SK-N-SH (cell line): Measurements from ENCODE around the gene BRD9. TPM values are rescaled to one million over a fixed set of nuclear protein-coding genes. Genes with fewer than 3 reads are reported as not detected.

ENCODE experiments used
- CTCF ChIA-PET: fragments of 300-600, 350-600 bp; formaldehyde crosslinking; extraction: SDS; loops from one replicate; lab custom pipeline; 2021; lab: Yijun Ruan, JAX
- POLR2A ChIA-PET: fragments of 350-600 bp; sonication (Branson Sonifier 250); formaldehyde crosslinking; extraction: SDS; loops from one replicate; lab custom pipeline; 2020; ENCODE audit warnings: antibody characterized with exemption, inconsistent platforms; lab: Yijun Ruan, JAX
- DNase-seq: peaks from one replicate; pipeline ENCODE4 v3.0.0; 2012
- H2AFZ ChIP-seq: fragments of 200-600 bp; sonication (generic); 2 replicates; pipeline ENCODE4 v1.8.1; 2016; ENCODE audit warnings: antibody characterized with exemption, mild to moderate bottlenecking, low read depth
- H3F3A ChIP-seq: fragments of 200-600 bp; sonication (generic); replicated peaks from 2 replicates; pipeline ENCODE3; 2016; ENCODE audit warnings: antibody characterized with exemption, mild to moderate bottlenecking; ENCODE audit not compliant: insufficient read depth
- H3K27ac ChIP-seq, 2 experiments: fragments of 200-500 bp in 1 of 2; fragments of 200-600 bp in 1 of 2; sonication (Bioruptor generic) in 1 of 2; sonication (generic), shearing (Covaris generic) in 1 of 2; 2 replicates each; pipeline versions ENCODE4 v1.5.1 to v1.6.1; 2014 to 2016; ENCODE audit warnings: low read depth in 2 of 2, inconsistent platforms in 1 of 2, low read length in 1 of 2, mild to moderate bottlenecking in 1 of 2, mixed read lengths in 1 of 2
- H3K27me3 ChIP-seq: fragments of 200-600 bp; sonication (generic), shearing (Covaris generic); 2 replicates; pipeline ENCODE4 v1.6.1; 2016; ENCODE audit warnings: mixed run types; ENCODE audit not compliant: insufficient read depth
- H3K36me3 ChIP-seq, 2 experiments: fragments of 200-500 bp in 1 of 2; fragments of 200-600 bp in 1 of 2; sonication (Bioruptor generic) in 1 of 2; sonication (generic) in 1 of 2; replicated peaks in 1 of 2; 2 replicates each; pipeline versions ENCODE3 to v1.5.1; 2014 to 2016; ENCODE audit warnings: low read length in 1 of 2, mild to moderate bottlenecking in 1 of 2; ENCODE audit not compliant: insufficient read depth in 2 of 2, control insufficient read depth in 1 of 2
- H3K4me1 ChIP-seq, 2 experiments: fragments of 200-500 bp in 1 of 2; fragments of 200-600 bp in 1 of 2; sonication (Bioruptor generic) in 1 of 2; sonication (generic), shearing (Covaris generic) in 1 of 2; 2 replicates each; pipeline versions ENCODE4 v1.5.1 to v1.6.1; 2014 to 2016; ENCODE audit warnings: low read depth in 1 of 2, low read length in 1 of 2, mixed run types in 1 of 2; ENCODE audit not compliant: insufficient read depth in 2 of 2, control insufficient read depth in 1 of 2
- H3K4me2 ChIP-seq: fragments of 200-600 bp; sonication (generic), shearing (Covaris generic); 2 replicates; pipeline ENCODE4 v1.6.1; 2017; ENCODE audit warnings: mixed run types
- H3K4me3 ChIP-seq, 2 experiments: fragments of 200-500 bp in 1 of 2; fragments of 200-600 bp in 1 of 2; sonication (Bioruptor generic) in 1 of 2; sonication (generic), shearing (Covaris generic) in 1 of 2; 2 replicates each; pipeline versions ENCODE4 v1.5.1 to v1.8.1; 2014 to 2016; ENCODE audit warnings: low read depth in 2 of 2, inconsistent platforms in 1 of 2, low read length in 1 of 2, mild to moderate bottlenecking in 1 of 2, mixed read lengths in 1 of 2, moderate library complexity in 1 of 2
- H3K79me2 ChIP-seq: fragments of 200-600 bp; sonication (generic); 2 replicates; pipeline ENCODE4 v1.8.1; 2017; ENCODE audit warnings: mild to moderate bottlenecking; ENCODE audit not compliant: insufficient read depth
- H3K9ac ChIP-seq: fragments of 200-600 bp; sonication (generic); 2 replicates; pipeline ENCODE4 v1.6.1; 2017; ENCODE audit warnings: mixed run types
- H3K9me2 ChIP-seq: fragments of 200-600 bp; sonication (generic); 2 replicates; pipeline ENCODE4 v1.6.1; 2017; ENCODE audit warnings: mixed run types
- H3K9me3 ChIP-seq: fragments of 200-600 bp; sonication (generic); 2 replicates; pipeline ENCODE4 v1.6.1; 2017; ENCODE audit warnings: mixed run types, mild to moderate bottlenecking, moderate library complexity
- H4K20me1 ChIP-seq: fragments of 200-600 bp; sonication (generic); 2 replicates; pipeline ENCODE4 v1.6.1; 2017; ENCODE audit warnings: mild to moderate bottlenecking, mixed run types; ENCODE audit not compliant: insufficient read depth
- CHD2 ChIP-seq: fragments of 150-350 bp; IDR thresholded peaks from 2 replicates; pipeline ENCODE4 v1.6.1; 2018; ENCODE audit warnings: low read length; ENCODE audit not compliant: partially characterized antibody
- ELF1 ChIP-seq: IDR thresholded peaks from 2 replicates; pipeline ENCODE4 v1.4.0; 2012
- EZH2phosphoT487 ChIP-seq: fragments of 200-600 bp; sonication (generic); IDR thresholded peaks from 2 replicates; pipeline ENCODE4 v1.6.1; 2017; ENCODE audit warnings: low read depth, mixed run types, mild to moderate bottlenecking, antibody characterized with exemption, moderate library complexity, borderline replicate concordance
- FOXJ3 ChIP-seq: sonication (generic); formaldehyde crosslinking; IDR thresholded peaks from 2 replicates; pipeline ENCODE4 v1.5.1; 2020; ENCODE audit warnings: mild to moderate bottlenecking, missing genetic modification reagents
- FOXM1 ChIP-seq: IDR thresholded peaks from 2 replicates; pipeline ENCODE4 v1.4.0; 2012; ENCODE audit warnings: low read depth, mild to moderate bottlenecking
- MEF2A ChIP-seq: IDR thresholded peaks from 2 replicates; pipeline ENCODE4 v1.4.0; 2012; ENCODE audit warnings: low read depth, borderline replicate concordance
- RAD21 ChIP-seq: IDR thresholded peaks from 2 replicates; pipeline ENCODE4 v1.6.1; 2012; ENCODE audit warnings: mild to moderate bottlenecking, low read length
- SMC3 ChIP-seq: IDR thresholded peaks from 2 replicates; pipeline ENCODE4 v1.6.1; 2012; ENCODE audit warnings: low read depth, low read length, improper control_type of control experiment
- TAF1 ChIP-seq: IDR thresholded peaks from 2 replicates; pipeline ENCODE4 v1.6.1; 2012; ENCODE audit warnings: low read depth, mild to moderate bottlenecking, low read length, moderate library complexity, borderline replicate concordance
- TCF12 ChIP-seq: IDR thresholded peaks from 2 replicates; pipeline ENCODE4 v1.4.0; 2012
- WGBS: methylation state at CpG from one replicate; pipeline ENCODE4 v1.1.6; 2017; ENCODE audit warnings: low lambda C conversion rate; 5-methylcytosine and 5-hydroxymethylcytosine counted together
- polyA plus RNA-seq, 3 experiments: library from polyadenylated mRNA; depleted of rRNA; stranded (reverse); fragments of >200 nt; gene quantifications; 2 replicates each; pipeline ENCODE4 v1.2.3, GENCODE V29; 2012
- TF ChIP-seq, protein P1 (sequence below): IDR thresholded peaks from 2 replicates; pipeline ENCODE4 v1.4.0; 2012; ENCODE audit warnings: low read depth
- TF ChIP-seq, protein P2 (sequence below): fragments of 150-350 bp; IDR thresholded peaks from 2 replicates; pipeline ENCODE4 v1.6.1; 2017; ENCODE audit warnings: antibody characterized with exemption, low read length, low read depth, borderline replicate concordance
- TF ChIP-seq, protein P3 (sequence below): IDR thresholded peaks from 2 replicates; pipeline ENCODE4 v1.4.0; 2012; ENCODE audit warnings: low read depth, borderline replicate concordance
- TF ChIP-seq, protein P4 (sequence below): fragments of 150-350 bp; IDR thresholded peaks from 2 replicates; pipeline ENCODE4 v1.6.1; 2016; ENCODE audit warnings: mild to moderate bottlenecking, low read depth, low read length
- TF ChIP-seq, protein P5 (sequence below): fragments of 200-600 bp; sonication (generic); IDR thresholded peaks from 2 replicates; pipeline ENCODE4 v1.6.1; 2017; ENCODE audit warnings: antibody characterized with exemption, mild to moderate bottlenecking, moderate library complexity

The BRD9 gene
- polyA plus RNA-seq, 1 of the 3 experiments (the other 2 are of a cell fraction): 19.5 TPM

DNA sequence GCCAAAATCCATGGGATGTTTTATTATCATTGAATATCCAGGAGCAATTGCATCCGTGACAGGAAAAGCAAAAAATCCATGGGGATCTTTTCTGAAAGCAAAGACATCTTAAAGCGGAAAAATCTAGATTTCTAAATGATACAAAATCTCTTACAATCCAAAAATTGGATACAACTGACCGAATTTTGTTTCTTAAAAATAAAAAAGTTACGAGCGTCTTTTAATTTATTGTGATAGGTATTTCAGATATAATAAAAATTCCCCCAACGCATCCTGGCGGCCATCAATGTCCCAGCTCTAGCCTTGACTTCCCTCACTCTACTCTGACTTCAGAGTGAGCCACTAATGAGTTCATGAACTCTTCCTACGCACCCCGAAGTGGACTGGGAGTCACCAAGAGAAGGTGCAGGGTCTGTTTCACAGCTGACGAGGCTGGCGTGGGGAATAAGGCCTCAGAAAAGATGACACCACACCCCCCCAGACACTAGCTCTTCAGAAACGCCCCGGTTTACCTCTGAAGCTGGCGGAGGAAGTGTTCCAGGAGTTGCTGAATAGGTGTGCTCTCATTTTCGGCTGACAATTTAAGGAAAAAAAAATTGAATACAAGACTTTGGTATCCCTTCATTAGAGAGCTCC, 3.4 kb downstream of the BRD9 start:
- Histone ChIP-seq H3K9me3 (no peaks in the 10 kb centered on the region), H2AFZ (no peak overlapping the region), H4K20me1 (peaks cover 10% of the 10 kb centered on the region; the same call in 1 of the 2 replicates), H3K79me2 (peaks cover 89% of the 10 kb centered on the region), H3K9ac (no peak overlapping the region), H3K27me3 (no peaks in the 10 kb centered on the region), H3K36me3 (peaks cover 55 to 62% of the 10 kb centered on the region in 2 experiments), H3K4me2 (no peak overlapping the region; the same call in 1 of the 2 replicates), H3K27ac (no peak overlapping the region), H3K9me2 (no peaks in the 10 kb centered on the region), H3K4me1 (peaks cover 12 to 26% of the 10 kb centered on the region in 2 experiments; a peak in 3 of 4 replicates), H3F3A (no peaks in the 10 kb centered on the region), H3K4me3 (no peak overlapping the region)
- ChIA-PET POLR2A (no interaction called here), CTCF (interaction anchor here (1.6 kb wide), 1 partner anchor 13 kb away, joined by 5 read pairs; no protein-coding TSS in a partner anchor)
- TF ChIP-seq, protein P1, sequence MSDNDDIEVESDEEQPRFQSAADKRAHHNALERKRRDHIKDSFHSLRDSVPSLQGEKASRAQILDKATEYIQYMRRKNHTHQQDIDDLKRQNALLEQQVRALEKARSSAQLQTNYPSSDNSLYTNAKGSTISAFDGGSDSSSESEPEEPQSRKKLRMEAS: no peak
- TF ChIP-seq, protein P2, sequence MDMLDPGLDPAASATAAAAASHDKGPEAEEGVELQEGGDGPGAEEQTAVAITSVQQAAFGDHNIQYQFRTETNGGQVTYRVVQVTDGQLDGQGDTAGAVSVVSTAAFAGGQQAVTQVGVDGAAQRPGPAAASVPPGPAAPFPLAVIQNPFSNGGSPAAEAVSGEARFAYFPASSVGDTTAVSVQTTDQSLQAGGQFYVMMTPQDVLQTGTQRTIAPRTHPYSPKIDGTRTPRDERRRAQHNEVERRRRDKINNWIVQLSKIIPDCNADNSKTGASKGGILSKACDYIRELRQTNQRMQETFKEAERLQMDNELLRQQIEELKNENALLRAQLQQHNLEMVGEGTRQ: no peak
- no peak for TF ChIP-seq SMC3
- TF ChIP-seq TAF1: no peak
- TF ChIP-seq, protein P3, sequence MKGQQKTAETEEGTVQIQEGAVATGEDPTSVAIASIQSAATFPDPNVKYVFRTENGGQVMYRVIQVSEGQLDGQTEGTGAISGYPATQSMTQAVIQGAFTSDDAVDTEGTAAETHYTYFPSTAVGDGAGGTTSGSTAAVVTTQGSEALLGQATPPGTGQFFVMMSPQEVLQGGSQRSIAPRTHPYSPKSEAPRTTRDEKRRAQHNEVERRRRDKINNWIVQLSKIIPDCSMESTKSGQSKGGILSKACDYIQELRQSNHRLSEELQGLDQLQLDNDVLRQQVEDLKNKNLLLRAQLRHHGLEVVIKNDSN: no peak
- TF ChIP-seq CHD2: no peak
- 96% methylated on average over 15 of the region's 15 CpGs for WGBS
- no peak for DNase-seq

DNA sequence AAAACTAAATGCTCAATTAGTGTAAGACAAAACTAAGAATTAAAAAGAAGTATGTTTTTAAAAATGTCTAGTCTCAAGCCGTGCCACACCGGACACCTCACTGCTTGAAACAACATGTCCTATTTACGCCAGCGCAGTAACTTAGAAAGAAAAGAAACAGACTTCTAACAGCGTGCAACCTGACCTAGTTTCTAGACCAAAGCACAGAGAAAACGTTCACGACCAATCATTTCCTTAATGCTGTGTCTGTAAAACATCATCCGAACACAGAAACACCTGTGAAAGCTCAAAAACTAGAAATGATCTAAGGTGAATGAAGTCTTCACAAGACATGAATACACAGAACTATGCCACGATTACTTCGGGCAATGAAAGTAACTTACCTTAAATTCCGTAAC, 4.0 kb downstream of the BRD9 start:
- TF ChIP-seq RAD21 (no peak), TAF1 (no peak), EZH2phosphoT487 (no peak), TCF12 (no peak), ELF1 (no peak), MEF2A (no peak), FOXJ3 (CRISPR knock-in tag) (no peak), FOXM1 (no peak)
- TF ChIP-seq, protein P4, sequence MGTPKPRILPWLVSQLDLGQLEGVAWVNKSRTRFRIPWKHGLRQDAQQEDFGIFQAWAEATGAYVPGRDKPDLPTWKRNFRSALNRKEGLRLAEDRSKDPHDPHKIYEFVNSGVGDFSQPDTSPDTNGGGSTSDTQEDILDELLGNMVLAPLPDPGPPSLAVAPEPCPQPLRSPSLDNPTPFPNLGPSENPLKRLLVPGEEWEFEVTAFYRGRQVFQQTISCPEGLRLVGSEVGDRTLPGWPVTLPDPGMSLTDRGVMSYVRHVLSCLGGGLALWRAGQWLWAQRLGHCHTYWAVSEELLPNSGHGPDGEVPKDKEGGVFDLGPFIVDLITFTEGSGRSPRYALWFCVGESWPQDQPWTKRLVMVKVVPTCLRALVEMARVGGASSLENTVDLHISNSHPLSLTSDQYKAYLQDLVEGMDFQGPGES: no peak
- TF ChIP-seq, protein P5, sequence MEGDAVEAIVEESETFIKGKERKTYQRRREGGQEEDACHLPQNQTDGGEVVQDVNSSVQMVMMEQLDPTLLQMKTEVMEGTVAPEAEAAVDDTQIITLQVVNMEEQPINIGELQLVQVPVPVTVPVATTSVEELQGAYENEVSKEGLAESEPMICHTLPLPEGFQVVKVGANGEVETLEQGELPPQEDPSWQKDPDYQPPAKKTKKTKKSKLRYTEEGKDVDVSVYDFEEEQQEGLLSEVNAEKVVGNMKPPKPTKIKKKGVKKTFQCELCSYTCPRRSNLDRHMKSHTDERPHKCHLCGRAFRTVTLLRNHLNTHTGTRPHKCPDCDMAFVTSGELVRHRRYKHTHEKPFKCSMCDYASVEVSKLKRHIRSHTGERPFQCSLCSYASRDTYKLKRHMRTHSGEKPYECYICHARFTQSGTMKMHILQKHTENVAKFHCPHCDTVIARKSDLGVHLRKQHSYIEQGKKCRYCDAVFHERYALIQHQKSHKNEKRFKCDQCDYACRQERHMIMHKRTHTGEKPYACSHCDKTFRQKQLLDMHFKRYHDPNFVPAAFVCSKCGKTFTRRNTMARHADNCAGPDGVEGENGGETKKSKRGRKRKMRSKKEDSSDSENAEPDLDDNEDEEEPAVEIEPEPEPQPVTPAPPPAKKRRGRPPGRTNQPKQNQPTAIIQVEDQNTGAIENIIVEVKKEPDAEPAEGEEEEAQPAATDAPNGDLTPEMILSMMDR: no peak
- TF ChIP-seq, protein P2: no peak
- TF ChIP-seq, all 33 proteins: peak for 0
- H3K4me1 ChIP-seq: peaks cover 9 to 20% of the 10 kb centered on the region in 2 experiments; a peak in 3 of 4 replicates
- no peak overlapping the region for H3K4me2 ChIP-seq
- no peaks in the 10 kb centered on the region for H3K9me2 ChIP-seq
- no peak overlapping the region for H2AFZ ChIP-seq
- ChIA-PET CTCF (interaction anchor here (1.6 kb wide), 1 partner anchor 14 kb away, joined by 5 read pairs; no protein-coding TSS in a partner anchor), POLR2A (no interaction called here)
- H3K4me3 ChIP-seq: no peak overlapping the region
- H3K9ac ChIP-seq: no peak overlapping the region
- H3K9me3 ChIP-seq: no peaks in the 10 kb centered on the region
- no peak for DNase-seq
- peaks cover 5% of the 10 kb centered on the region for H3F3A ChIP-seq
- peaks cover 15% of the 10 kb centered on the region for H4K20me1 ChIP-seq
- H3K27me3 ChIP-seq: no peaks in the 10 kb centered on the region
- peaks cover 89% of the 10 kb centered on the region for H3K79me2 ChIP-seq
- 96% methylated on average over 11 of the region's 11 CpGs for WGBS
- no peak overlapping the region for H3K27ac ChIP-seq
- peaks cover 61 to 68% of the 10 kb centered on the region in 2 experiments for H3K36me3 ChIP-seq
